Caco-2 (cell line): ENCODE data around the gene PLSCR2. TPM values are rescaled to one million over a fixed set of nuclear protein-coding genes. Genes with fewer than 3 reads are reported as not detected.

Experiments used
- BruUV-seq: library from RNA; stranded (reverse); fragments of 400-500 nt; replicated peaks from 2 replicates; lab custom pipeline; 2021; lab: Mats Ljungman, UMichigan
- CTCF ChIA-PET: fragments of 300-600 bp; sonication (Branson Sonifier 250); formaldehyde crosslinking; loops from one replicate; lab custom pipeline; 2022; ENCODE audit warnings: antibody characterized with exemption; lab: Charles Lee
- POLR2A ChIA-PET: fragments of 300-600 bp; sonication (Branson Sonifier 250); formaldehyde crosslinking; loops from one replicate; lab custom pipeline; 2022; ENCODE audit warnings: antibody characterized with exemption; lab: Charles Lee
- DNase-seq, 2 experiments: peaks; one replicate each; pipeline versions ENCODE4 v3.0.0 to v3.0.0-alpha.2; 2020 to 2022
- H3K27me3 ChIP-seq: replicated peaks from 2 replicates; pipeline ENCODE4 v1.6.0; 2011; ENCODE audit warnings: low read length; ENCODE audit not compliant: control insufficient read depth, insufficient read depth
- H3K36me3 ChIP-seq: 2 replicates; pipeline ENCODE4 v1.5.1; 2011; ENCODE audit warnings: low read length; ENCODE audit not compliant: control insufficient read depth, insufficient read depth
- H3K4me1 ChIP-seq: fragments of 250-450 bp; sonication (Bioruptor Pico); 2 replicates; pipeline ENCODE4 v1.5.1; 2020; ENCODE audit warnings: mild to moderate bottlenecking
- H3K4me3 ChIP-seq: 2 replicates; pipeline ENCODE4 v1.5.1; 2011; ENCODE audit warnings: low read depth, mild to moderate bottlenecking, control low read depth, low read length
- H3K9me3 ChIP-seq: fragments of 250-450 bp; sonication (Bioruptor Pico); 2 replicates; pipeline ENCODE4 v1.5.1; 2020; ENCODE audit warnings: mild to moderate bottlenecking, moderate library complexity
- H3K27ac Mint-ChIP-seq: one replicate; pipeline ENCODE4 v1.8.0; 2022; ENCODE audit warnings: mixed read lengths; ENCODE audit not compliant: unreplicated experiment
- H3K27me3 Mint-ChIP-seq: one replicate; pipeline ENCODE4 v1.8.0; 2022; ENCODE audit warnings: mixed read lengths; ENCODE audit not compliant: insufficient read depth, unreplicated experiment
- H3K36me3 Mint-ChIP-seq: one replicate; pipeline ENCODE4 v1.8.0; 2022; ENCODE audit warnings: mild to moderate bottlenecking, mixed read lengths; ENCODE audit not compliant: insufficient read depth, unreplicated experiment
- H3K4me1 Mint-ChIP-seq: one replicate; pipeline ENCODE4 v1.8.0; 2022; ENCODE audit warnings: low read depth, mixed read lengths; ENCODE audit not compliant: unreplicated experiment
- H3K4me3 Mint-ChIP-seq: one replicate; pipeline ENCODE4 v1.8.0; 2022; ENCODE audit warnings: mild to moderate bottlenecking, moderate library complexity, mixed read lengths; ENCODE audit not compliant: unreplicated experiment
- H3K9me3 Mint-ChIP-seq: one replicate; pipeline ENCODE4 v1.8.0; 2022; ENCODE audit warnings: mixed read lengths; ENCODE audit not compliant: unreplicated experiment
- CTCF ChIP-seq, 2 experiments: fragments of 200-600 bp in 1 of 2; IDR thresholded peaks; 1 replicate in 1 of 2; 2 replicates in 1 of 2; pipeline versions ENCODE4 v1.5.1 to v1.8.0; 2011 to 2022; ENCODE audit warnings: antibody characterized with exemption in 1 of 2, control low read depth in 1 of 2, inconsistent platforms in 1 of 2, low read depth in 1 of 2, low read length in 1 of 2, mild to moderate bottlenecking in 1 of 2, moderate library complexity in 1 of 2; ENCODE audit not compliant: insufficient read depth in 1 of 2, severe bottlenecking in 1 of 2, unreplicated experiment in 1 of 2
- intact Hi-C: fragments of 100-400 bp; cut with micrococcal nuclease; formaldehyde crosslinking; loops from one replicate; pipeline ENCODE4 v1.10.0; 2022; ENCODE audit not compliant: unreplicated experiment
- total RNA-seq: library from RNA; stranded (reverse); gene quantifications from 2 replicates; pipeline ENCODE4 v1.2.3, GENCODE V29; 2022

The PLSCR2 gene
- total RNA-seq, 1 experiment from 2014 or later, result not detected

GRCh38 chr3:146431240-146431639, 38.1 kb downstream of the PLSCR2 start:
- no peaks in the 10 kb centered on the region for H3K4me1 ChIP-seq
- H3K4me3 ChIP-seq, result no peak overlapping the region
- BruUV-seq, result no TSS peak
- H3K36me3 ChIP-seq, result no peaks in the 10 kb centered on the region
- Mint-ChIP-seq H3K4me1 (peaks cover 7% of the 10 kb centered on the region), H3K27ac (no peak overlapping the region), H3K36me3 (no peaks in the 10 kb centered on the region), H3K27me3 (peaks cover under 1% of the 10 kb centered on the region), H3K9me3 (peaks cover 12% of the 10 kb centered on the region), H3K4me3 (no peak overlapping the region)
- no peak for TF ChIP-seq CTCF (IDR thresholded peaks at IDR 0.05; ENCODE audit: insufficient read depth in 1 of 2, low read depth in 1 of 2, low read length in 1 of 2, severe bottlenecking in 1 of 2, unreplicated experiment in 1 of 2)
- H3K9me3 ChIP-seq, result no peaks in the 10 kb centered on the region
- intact Hi-C loops, result no loop called here
- ChIA-PET CTCF (no interaction called here), POLR2A (no interaction called here)
- DNase-seq, result no peak
- no peaks in the 10 kb centered on the region for H3K27me3 ChIP-seq

- no peak overlapping the region for H3K4me3 ChIP-seq
- no peaks in the 10 kb centered on the region for H3K36me3 Mint-ChIP-seq
- H3K36me3 ChIP-seq, result no peaks in the 10 kb centered on the region
- H3K4me3 Mint-ChIP-seq, result no peak overlapping the region
- H3K9me3 ChIP-seq, result no peaks in the 10 kb centered on the region
- no peak for DNase-seq
- intact Hi-C loops, result no loop called here
- POLR2A ChIA-PET, result no interaction called here
- H3K4me1 ChIP-seq, result no peaks in the 10 kb centered on the region
- H3K4me1 Mint-ChIP-seq, result peaks cover 7% of the 10 kb centered on the region
- peaks cover 3% of the 10 kb centered on the region for H3K27me3 Mint-ChIP-seq
- peaks cover 12% of the 10 kb centered on the region for H3K9me3 Mint-ChIP-seq
- no peak overlapping the region for H3K27ac Mint-ChIP-seq
- no TSS peak for BruUV-seq
- no peak for TF ChIP-seq CTCF (IDR thresholded peaks at IDR 0.05; ENCODE audit: insufficient read depth in 1 of 2, low read depth in 1 of 2, low read length in 1 of 2, severe bottlenecking in 1 of 2, unreplicated experiment in 1 of 2)
- CTCF ChIA-PET, result no interaction called here
- H3K27me3 ChIP-seq, result no peaks in the 10 kb centered on the region
Measured at GRCh38 chr3:146425341-146425740, 44.0 kb downstream of the PLSCR2 start.

GRCh38 chr3:146421819-146422759, 47.3 kb downstream of the PLSCR2 start:
- Histone ChIP-seq H3K36me3 (no peaks in the 10 kb centered on the region), H3K27me3 (no peaks in the 10 kb centered on the region), H3K4me1 (no peaks in the 10 kb centered on the region), H3K4me3 (no peak overlapping the region), H3K9me3 (no peaks in the 10 kb centered on the region)
- H3K27me3 Mint-ChIP-seq, result peaks cover 5% of the 10 kb centered on the region
- H3K4me3 Mint-ChIP-seq, result no peak overlapping the region
- no peak for DNase-seq
- no peak for TF ChIP-seq CTCF (IDR thresholded peaks at IDR 0.05; ENCODE audit: insufficient read depth in 1 of 2, low read depth in 1 of 2, low read length in 1 of 2, severe bottlenecking in 1 of 2, unreplicated experiment in 1 of 2)
- H3K36me3 Mint-ChIP-seq, result no peaks in the 10 kb centered on the region
- H3K4me1 Mint-ChIP-seq, result no peaks in the 10 kb centered on the region
- ChIA-PET CTCF (no interaction called here), POLR2A (no interaction called here)
- BruUV-seq, result no TSS peak
- H3K9me3 Mint-ChIP-seq, result no peaks in the 10 kb centered on the region
- intact Hi-C loops, result no loop called here
- H3K27ac Mint-ChIP-seq, result no peak overlapping the region
